ENCODE data around the gene NRN1L.
A peak's percentile ranks its signal among the peaks of the same experiment; 100 is the strongest.
"Not testable (repeated sequence)": the region's sequence is repeated elsewhere in the genome, so short reads cannot be mapped to it uniquely, and the experiment has no call there.

Gene NRN1L

DNA sequence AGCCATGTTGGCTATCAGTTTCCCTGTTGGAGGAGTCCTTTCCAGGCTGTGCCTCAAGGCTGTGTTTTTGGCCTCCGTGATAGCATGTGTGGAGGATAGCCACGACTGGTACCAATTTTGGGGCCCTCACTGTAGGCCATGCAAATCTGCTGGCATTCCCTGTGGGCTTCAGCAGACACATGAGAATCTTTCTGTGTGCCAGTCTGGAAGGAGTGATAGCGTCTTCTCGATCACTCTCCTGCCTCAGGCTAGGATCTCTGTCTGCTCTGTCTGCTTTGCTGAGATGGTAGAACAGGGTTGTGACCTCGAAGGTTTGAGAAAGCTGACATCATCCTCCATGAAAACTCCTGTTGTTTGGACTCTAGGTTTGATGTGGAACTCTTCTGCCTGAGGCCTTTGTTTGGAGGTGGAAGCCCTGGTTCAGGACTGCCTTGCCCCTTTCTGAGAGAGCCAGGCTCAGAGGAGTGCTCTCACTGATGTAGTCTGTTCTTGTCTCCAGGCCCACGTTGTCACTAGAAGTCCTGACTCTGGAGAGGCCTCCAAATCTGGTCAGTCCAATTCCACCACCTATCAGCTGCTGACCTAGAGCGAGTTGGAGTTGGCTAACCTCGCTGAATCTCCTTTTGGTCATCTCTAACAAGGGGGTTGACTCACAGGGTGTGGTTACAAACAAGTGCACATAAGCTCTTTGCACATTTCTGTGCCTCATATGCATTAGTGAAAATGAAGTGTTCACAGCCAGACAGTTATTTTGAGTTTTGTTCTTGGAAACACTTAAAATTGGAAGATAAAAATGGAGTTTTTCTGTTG lies 23.9 kb upstream of the NRN1L start:
- DNase-seq (ENCODE audit: low read depth in 2 of 3, low spot score in 2 of 3): no peak

DNA sequence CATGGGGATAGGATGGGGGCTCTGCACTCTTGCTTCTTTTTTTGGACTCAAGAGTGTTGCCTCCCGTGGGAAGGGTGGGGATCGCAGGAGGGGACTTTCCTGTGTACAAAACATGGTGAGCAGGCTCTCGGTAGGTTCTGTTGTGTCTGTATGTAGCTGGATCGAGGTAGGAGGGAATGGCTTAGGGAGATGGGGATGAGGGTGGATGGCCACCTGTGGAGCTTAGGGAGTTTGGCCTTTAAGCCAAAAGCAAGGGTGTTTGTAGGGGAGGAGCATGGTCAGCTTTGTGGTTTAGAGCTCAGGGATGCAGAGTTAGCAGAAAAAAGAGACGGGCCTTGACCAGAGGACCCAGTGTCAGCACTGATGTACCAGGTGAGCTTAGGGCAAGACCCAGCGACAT lies 22.8 kb upstream of the NRN1L start:
- no peak for DNase-seq (ENCODE audit: low read depth in 2 of 3, low spot score in 2 of 3)

DNA sequence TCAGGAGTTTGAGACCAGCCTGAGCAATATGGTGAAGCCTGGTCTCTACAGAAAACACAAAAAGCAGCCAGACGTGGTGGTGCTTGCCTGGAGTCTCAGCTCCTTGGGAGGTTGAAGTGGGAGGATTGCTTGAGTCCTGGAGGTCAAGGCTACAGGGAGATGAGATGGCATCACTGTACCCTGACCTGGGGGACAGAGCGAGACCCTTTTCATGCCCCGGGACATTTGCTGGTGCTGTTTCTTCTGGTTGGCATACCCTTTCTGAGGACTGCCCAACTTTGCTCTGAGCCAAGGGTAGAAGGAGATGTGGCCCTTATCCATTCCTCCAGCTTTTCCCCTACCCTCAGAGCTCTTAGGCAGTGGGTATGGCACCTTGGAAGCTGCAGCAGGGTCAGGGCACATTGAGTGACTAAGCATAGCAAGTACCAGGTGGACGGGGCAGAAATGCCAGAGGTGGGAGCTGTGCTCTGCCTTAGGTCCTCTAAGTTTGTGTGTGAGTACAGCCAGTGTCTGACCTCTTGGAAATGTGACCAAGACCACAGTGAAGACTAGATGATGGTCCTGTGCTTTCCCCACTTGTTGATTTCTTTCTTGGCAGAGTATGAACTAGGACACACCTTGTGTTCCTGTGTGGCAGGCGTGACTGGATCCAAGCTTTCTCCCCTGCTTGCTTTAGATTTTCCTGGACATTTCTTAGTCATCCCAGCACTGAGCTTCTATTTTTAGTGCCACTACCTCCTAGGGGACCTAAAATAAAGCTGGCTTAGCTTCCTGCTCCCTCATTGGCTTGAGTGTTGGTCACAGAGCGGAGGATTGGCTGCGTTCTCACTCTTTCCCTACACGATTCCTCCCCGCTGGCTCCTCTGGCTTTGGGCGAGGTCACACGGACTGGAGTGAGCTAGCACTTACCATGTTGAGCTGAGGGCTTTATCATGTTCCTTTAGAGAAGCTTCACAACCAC lies 21.8 kb upstream of the NRN1L start:
- no peak for DNase-seq (ENCODE audit: low read depth in 2 of 3, low spot score in 2 of 3)

DNA sequence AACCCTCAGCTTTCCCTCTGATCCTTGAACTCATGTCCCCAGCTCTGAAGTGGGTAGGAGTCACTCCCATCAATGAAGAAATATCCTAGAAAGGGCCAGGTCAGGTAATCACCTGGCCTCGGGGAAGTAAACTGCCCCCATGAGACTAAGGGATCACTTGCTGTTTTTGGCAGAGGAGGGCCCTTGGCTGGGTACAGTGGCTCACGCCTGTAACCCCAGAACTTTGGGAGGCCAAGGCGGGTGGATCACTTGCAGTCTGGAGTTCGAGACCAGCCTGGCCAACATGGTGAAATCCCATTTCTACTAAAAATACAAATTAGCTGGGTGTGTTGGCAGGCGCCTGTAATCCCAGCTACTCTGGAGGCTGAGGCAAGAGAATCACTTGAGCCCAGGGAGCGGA lies 20.6 kb upstream of the NRN1L start:
- not testable (repeated sequence) for DNase-seq (ENCODE audit: low read depth in 2 of 3, low spot score in 2 of 3)

- no peak for DNase-seq (ENCODE audit: low read depth in 2 of 3, low spot score in 2 of 3)
These were observed 20.1 kb upstream of the NRN1L start for GRCh38 chr16:67864594-67864993.

- no peak for DNase-seq (ENCODE audit: low read depth in 2 of 3, low spot score in 2 of 3)
These were observed 19.4 kb upstream of the NRN1L start for GRCh38 chr16:67865318-67865717.

DNA sequence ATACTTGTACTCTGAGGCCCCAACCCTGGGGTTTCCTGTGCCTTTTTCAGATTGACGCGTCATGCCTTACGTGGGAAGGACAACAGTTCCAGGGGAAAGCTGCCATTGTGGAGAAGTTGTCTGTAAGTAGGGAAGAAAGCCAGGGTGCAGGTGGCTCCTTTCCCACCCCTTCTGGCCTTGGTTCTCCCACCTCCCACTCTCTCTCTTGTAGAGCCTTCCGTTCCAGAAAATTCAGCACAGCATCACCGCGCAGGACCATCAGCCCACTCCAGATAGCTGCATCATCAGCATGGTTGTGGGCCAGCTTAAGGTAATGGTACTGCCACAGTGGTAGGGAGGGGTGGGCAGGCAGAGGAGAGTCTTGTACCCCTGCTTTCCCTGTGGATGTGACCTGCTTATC lies 16.4 kb upstream of the NRN1L start:
- no peak for DNase-seq (ENCODE audit: low read depth in 2 of 3, low spot score in 2 of 3)

DNA sequence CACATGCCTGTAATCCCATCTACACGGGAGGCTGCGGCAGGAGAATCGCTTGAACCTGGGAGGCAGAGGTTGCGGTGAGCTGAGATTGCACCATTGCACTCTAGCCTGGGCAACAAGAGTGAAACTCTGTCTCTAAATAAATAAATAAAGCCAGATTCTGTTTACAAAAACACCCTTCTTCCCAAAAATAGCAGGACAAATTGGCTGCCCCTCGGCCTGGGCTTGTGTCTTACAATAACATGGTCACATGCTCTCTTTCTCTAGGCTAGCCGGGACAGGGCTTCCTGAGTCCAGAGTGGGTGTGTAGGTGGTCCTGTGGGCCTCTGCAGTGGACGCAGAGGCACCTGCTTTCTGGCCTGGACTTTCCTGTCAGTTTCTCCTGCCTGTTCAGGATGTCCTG lies 15.0 kb upstream of the NRN1L start:
- no peak for DNase-seq (ENCODE audit: low read depth in 2 of 3, low spot score in 2 of 3)

- DNase-seq (ENCODE audit: low read depth in 2 of 3, low spot score in 2 of 3): no peak
These were observed 13.4 kb upstream of the NRN1L start for GRCh38 chr16:67871256-67871655.

- DNase-seq (ENCODE audit: low read depth in 2 of 3, low spot score in 2 of 3): no peak
These were observed 12.5 kb upstream of the NRN1L start for GRCh38 chr16:67872131-67872630.

GRCh38 chr16:67872631-67873434 lies 11.9 kb upstream of the NRN1L start, which contains the start of gene EDC4:
Gene EDC4, plus strand, starts transcription at chr16:67873052. Its CDS starts 210 bp downstream, at chr16:67873262.
- peak; percentile 78 to 91 (median 84) for DNase-seq (ENCODE audit: low read depth in 2 of 3, low spot score in 2 of 3)

DNA sequence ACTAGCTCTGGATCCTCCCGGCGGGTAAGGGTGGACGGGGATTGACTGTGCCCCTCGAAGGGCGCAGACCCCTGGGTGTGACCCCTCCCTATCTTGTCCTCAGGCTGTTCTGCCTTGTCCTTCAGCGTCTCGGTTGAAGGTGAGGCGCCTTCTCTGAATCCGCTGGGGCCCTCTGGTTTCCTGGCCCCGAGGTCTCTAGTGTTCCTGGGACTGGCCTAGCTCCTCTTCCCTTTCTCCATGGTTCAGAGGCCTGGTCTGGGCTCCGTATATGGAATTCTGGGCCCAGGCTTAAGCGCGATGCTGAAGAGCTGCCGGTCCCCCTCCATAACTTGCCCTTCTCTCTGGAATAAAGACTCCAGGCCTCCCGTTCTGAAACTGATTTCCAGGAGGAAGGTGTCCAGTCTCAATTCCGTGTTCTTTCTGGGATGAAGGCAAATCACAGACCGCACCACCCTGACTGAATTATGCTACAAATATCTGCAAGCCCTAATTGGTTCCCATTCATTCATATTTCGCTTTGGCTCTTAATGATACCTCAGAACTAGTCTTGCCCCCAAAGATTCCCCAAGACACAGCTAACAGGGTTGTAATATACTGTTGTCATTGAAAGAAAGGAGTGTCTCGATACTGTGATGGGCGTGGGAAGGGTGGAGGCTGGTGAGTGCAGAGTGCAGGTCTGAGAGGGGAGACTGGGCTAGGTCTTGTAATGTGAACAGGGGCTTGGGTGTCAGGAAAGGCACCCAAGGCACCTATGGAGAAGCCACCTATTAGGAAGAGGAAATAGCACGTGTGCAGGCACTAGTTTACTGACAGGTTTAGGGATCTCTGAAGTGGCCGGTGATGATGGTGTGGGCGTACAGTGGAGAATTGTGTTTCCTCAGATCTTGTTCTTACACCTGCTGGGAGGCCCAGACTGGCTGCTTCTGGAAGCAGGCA lies 11.0 kb upstream of the NRN1L start:
- no peak for DNase-seq (ENCODE audit: low read depth in 2 of 3, low spot score in 2 of 3)

DNA sequence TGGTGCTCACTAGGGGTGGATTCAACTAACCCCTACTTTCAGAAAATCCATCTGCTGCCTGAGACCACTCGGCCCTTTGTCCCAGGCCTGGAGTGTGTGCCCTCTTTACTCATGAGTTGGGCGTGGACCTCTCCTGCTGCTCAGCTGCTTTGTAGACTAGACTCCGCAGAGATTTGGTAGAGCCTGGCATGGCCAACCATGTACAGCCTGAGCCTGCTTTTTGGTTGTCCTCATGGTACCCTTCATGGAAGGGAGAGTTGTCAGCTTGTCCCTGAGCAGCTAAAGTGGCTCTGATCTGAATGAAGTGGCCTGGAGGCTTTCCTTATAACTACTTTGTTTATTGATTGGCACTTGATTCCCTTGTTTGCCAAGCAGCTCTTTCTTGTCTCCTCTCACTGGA lies 10.3 kb upstream of the NRN1L start:
- no peak for DNase-seq (ENCODE audit: low read depth in 2 of 3, low spot score in 2 of 3)

DNA sequence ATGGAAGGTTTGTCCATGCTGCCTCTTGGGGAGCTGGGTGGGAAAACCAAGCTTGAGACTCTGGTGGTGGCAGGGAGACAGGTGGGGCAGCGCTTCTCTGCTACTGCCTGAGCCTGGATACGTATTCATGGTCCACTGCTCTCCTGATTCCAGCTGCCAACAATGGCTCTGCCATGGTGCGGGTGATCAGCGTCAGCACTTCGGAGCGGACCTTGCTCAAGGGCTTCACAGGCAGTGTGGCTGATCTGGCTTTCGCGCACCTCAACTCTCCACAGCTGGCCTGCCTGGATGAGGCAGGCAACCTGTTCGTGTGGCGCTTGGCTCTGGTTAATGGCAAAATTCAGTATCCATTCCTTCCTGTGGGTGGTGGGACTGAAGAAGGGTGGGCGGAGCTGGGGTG lies 7.6 kb upstream of the NRN1L start:
- DNase-seq (ENCODE audit: low read depth in 2 of 3, low spot score in 2 of 3): no peak

GRCh38 chr16:67878232-67878631 lies 6.5 kb upstream of the NRN1L start:
- no peak for DNase-seq (ENCODE audit: low read depth in 2 of 3, low spot score in 2 of 3)

DNA sequence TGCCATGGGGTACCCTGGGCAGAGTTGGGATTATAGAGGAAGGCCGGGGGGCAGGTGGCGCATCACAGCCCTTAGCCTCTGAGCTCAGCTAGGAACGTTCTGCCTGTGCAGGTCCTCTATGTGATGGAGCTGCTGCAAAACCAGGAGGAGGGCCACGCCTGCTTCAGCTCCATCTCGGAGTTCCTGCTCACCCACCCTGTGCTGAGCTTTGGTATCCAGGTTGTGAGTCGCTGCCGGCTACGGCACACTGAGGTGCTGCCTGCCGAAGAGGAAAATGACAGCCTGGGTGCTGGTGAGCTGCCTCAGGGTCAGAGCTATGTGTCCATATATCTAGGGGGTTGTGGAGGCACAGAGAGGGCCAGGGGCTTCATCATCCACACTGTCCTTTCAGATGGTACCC lies 5.8 kb upstream of the NRN1L start:
- DNase-seq (ENCODE audit: low read depth in 2 of 3, low spot score in 2 of 3): no peak

DNA sequence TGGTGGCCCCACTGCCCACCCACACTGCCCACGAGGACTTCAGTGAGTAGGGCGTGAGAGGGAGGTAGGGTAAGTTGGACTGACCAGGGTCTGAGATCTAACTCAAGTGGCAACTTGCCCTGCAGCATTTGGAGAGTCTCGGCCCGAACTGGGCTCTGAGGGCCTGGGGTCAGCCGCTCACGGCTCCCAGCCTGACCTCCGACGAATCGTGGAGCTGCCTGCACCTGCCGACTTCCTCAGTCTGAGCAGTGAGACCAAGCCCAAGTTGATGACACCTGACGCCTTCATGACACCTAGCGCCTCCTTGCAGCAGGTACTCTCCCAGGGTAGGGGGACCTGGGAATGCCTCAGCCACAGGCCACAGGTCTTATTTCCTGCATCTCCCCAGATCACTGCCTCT lies 5.2 kb upstream of the NRN1L start:
- DNase-seq (ENCODE audit: low read depth in 2 of 3, low spot score in 2 of 3): no peak

DNA sequence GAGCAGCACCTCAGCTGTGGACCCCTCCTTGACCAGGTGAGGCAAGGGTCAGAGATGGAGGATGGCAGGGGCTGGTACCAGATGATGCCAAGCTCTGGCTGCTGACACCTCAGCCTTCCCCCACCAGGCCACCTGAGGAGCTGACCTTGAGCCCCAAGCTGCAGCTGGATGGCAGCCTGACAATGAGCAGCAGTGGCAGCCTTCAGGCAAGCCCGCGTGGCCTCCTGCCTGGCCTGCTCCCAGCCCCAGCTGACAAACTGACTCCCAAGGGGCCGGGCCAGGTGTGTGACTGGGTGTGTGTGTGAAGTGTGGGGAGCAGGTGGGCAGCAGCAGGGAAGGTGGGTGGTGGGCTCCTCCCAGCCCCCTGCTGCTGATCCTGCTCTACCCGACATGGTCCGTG lies 4.7 kb upstream of the NRN1L start:
- no peak for DNase-seq (ENCODE audit: low read depth in 2 of 3, low spot score in 2 of 3)

DNA sequence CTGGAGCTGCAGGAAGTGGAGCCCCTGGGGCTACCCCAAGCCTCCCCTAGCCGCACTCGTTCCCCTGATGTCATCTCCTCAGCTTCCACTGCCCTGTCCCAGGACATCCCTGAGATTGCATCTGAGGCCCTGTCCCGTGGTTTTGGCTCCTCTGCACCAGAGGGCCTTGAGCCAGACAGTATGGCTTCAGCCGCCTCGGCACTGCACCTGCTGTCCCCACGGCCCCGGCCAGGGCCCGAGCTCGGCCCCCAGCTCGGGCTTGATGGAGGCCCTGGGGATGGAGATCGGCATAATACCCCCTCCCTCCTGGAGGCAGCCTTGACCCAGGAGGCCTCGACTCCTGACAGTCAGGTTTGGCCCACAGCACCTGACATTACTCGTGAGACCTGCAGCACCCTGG lies 4.1 kb upstream of the NRN1L start:
- no peak for DNase-seq (ENCODE audit: low read depth in 2 of 3, low spot score in 2 of 3)

- no peak for DNase-seq (ENCODE audit: low read depth in 2 of 3, low spot score in 2 of 3)
These were observed 3.0 kb upstream of the NRN1L start for GRCh38 chr16:67881621-67882161.

All from activated CD8-positive, alpha-beta memory T cell treated with anti-CD3 and anti-CD28 coated beads for 48 hours (primary cell).